A549 (cell line): Measurements from ENCODE around the gene TSEN54. TPM values are rescaled to one million over a fixed set of nuclear protein-coding genes. Genes with fewer than 3 reads are reported as not detected.

Experiments used
- ATAC-seq, 2 experiments: fragments of 200-7000 bp in 1 of 2; fragments of >200 bp in 1 of 2; cut with Nextera tagmentation in 1 of 2; cut with Tn5 transposase in 1 of 2; 3 replicates each; pipeline versions ENCODE4 v1.8.0 to v1.9.1; 2018 to 2020; ENCODE audit warnings: mild to moderate bottlenecking in 1 of 2, moderate library complexity in 1 of 2
- CTCF ChIA-PET: fragments of 300-600 bp; sonication (Branson Sonifier 250); formaldehyde crosslinking; extraction: SDS; loops from one replicate; lab custom pipeline; 2021; ENCODE audit warnings: antibody characterized with exemption, inconsistent platforms; lab: Yijun Ruan, JAX
- POLR2A ChIA-PET: fragments of 350-600 bp; formaldehyde crosslinking; extraction: SDS; loops from one replicate; lab custom pipeline; 2021; ENCODE audit warnings: antibody characterized with exemption, inconsistent platforms; lab: Yijun Ruan, JAX
- DNase-seq, 2 experiments: peaks; one replicate each; pipeline versions ENCODE4 v3.0.0 to v3.0.0-alpha.2; 2011 to 2016; ENCODE audit warnings: low read depth in 1 of 2, low spot score in 1 of 2
- FAIRE-seq: peaks from 2 replicates; lab custom pipeline; 2011; peaks lifted over from hg19 to GRCh38; lab: Jason Lieb, UNC
- H3K27ac ChIP-seq, 2 experiments: fragments of >200 bp; sonication (Bioruptor Twin); formaldehyde crosslinking; 3 replicates each; pipeline ENCODE4 v1.5.1; 2016 to 2017
- H3K4me1 ChIP-seq: fragments of >200 bp; sonication (Bioruptor Twin); formaldehyde crosslinking; 3 replicates; pipeline ENCODE4 v1.6.1; 2016
- H3K4me2 ChIP-seq: fragments of >200 bp; sonication (Bioruptor Twin); formaldehyde crosslinking; 3 replicates; pipeline ENCODE4 v1.6.1; 2016
- H3K4me3 ChIP-seq: fragments of >200 bp; sonication (Bioruptor Twin); formaldehyde crosslinking; 3 replicates; pipeline ENCODE4 v1.5.1; 2016
- H3K9me3 ChIP-seq: fragments of >200 bp; sonication (Bioruptor Twin); formaldehyde crosslinking; 3 replicates; pipeline ENCODE4 v1.6.1; 2016
- CBX2 ChIP-seq: fragments of 200-600 bp; sonication (generic); IDR thresholded peaks from 2 replicates; pipeline ENCODE4 v1.6.1; 2016; ENCODE audit warnings: low read depth, mild to moderate bottlenecking, borderline replicate concordance
- CBX8 ChIP-seq: fragments of 200-600 bp; sonication (generic); IDR thresholded peaks from 2 replicates; pipeline ENCODE4 v1.6.1; 2016
- EHF ChIP-seq: fragments of 250-450 bp; sonication (Bioruptor Pico); IDR thresholded peaks from 2 replicates; pipeline ENCODE4 v1.5.0; 2020; ENCODE audit warnings: mild to moderate bottlenecking
- ESRRA ChIP-seq: fragments of 150-350 bp; IDR thresholded peaks from 2 replicates; pipeline ENCODE4 v1.6.1; 2014; ENCODE audit warnings: mild to moderate bottlenecking, low read length, borderline replicate concordance
- HDAC2 ChIP-seq: fragments of 200-600 bp; sonication (generic); IDR thresholded peaks from 2 replicates; pipeline ENCODE4 v1.6.1; 2016
- HEYL ChIP-seq: fragments of 250-450 bp; sonication (Bioruptor Pico); IDR thresholded peaks from 2 replicates; pipeline ENCODE4 v1.8.0; 2021; ENCODE audit warnings: mild to moderate bottlenecking, moderate library complexity
- HOXB13 ChIP-seq: fragments of 250-450 bp; sonication (Bioruptor Pico); IDR thresholded peaks from 2 replicates; pipeline ENCODE4 v1.5.0; 2020; ENCODE audit warnings: low read depth, mild to moderate bottlenecking, moderate library complexity
- MAZ ChIP-seq: fragments of 150-350 bp; IDR thresholded peaks from 2 replicates; pipeline ENCODE4 v1.6.1; 2014; ENCODE audit warnings: antibody characterized with exemption, low read depth, low read length, borderline replicate concordance
- NPAS2 ChIP-seq: fragments of 250-450 bp; sonication (Bioruptor Pico); IDR thresholded peaks from 2 replicates; pipeline ENCODE4 v1.8.0; 2022; ENCODE audit warnings: mild to moderate bottlenecking, moderate library complexity, borderline replicate concordance
- POLR2AphosphoS2 ChIP-seq: conservative IDR thresholded peaks from 2 replicates; pipeline ENCODE4 v1.6.1; 2012; ENCODE audit warnings: low read length, improper control_type of control experiment, inconsistent platforms
- RCOR1 ChIP-seq: fragments of 150-350 bp; IDR thresholded peaks from 2 replicates; pipeline ENCODE4 v1.6.1; 2014; ENCODE audit warnings: antibody characterized with exemption, low read length, low read depth
- RFX5 ChIP-seq: fragments of 450-650 bp; IDR thresholded peaks from 2 replicates; pipeline ENCODE4 v1.7.1; 2014; ENCODE audit warnings: antibody characterized with exemption, mild to moderate bottlenecking, moderate library complexity
- ZFP36 ChIP-seq: fragments of 450-650 bp; IDR thresholded peaks from 2 replicates; pipeline ENCODE4 v1.6.1; 2014; ENCODE audit warnings: borderline replicate concordance; ENCODE audit not compliant: partially characterized antibody
- ZSCAN20 ChIP-seq: fragments of 250-450 bp; sonication (Bioruptor Pico); IDR thresholded peaks from 2 replicates; pipeline ENCODE4 v1.8.0; 2022; ENCODE audit warnings: mild to moderate bottlenecking, moderate library complexity
- WGBS: methylation state at CpG from one replicate; pipeline ENCODE4 v1.1.6; 2017; ENCODE audit errors: missing lambda C conversion rate; 5-methylcytosine and 5-hydroxymethylcytosine counted together
- polyA plus RNA-seq, 4 experiments: library from polyadenylated mRNA; depleted of rRNA in 3 of 4; stranded (reverse); fragments of >200 nt; fragmentation: RNase III in 1 of 4; extraction: RNeasy Plus Mini Kit Qiagen cat#74134 plus additional on column Dnase treatment in 1 of 4; gene quantifications; 2 replicates in 3 of 4; 3 replicates in 1 of 4; pipeline ENCODE4 v1.2.3, GENCODE V29; 2011 to 2017
- TF ChIP-seq, protein P1 (sequence below): fragments of 250-450 bp; sonication (Bioruptor Pico); IDR thresholded peaks from 2 replicates; pipeline ENCODE4 v1.5.0; 2020; ENCODE audit warnings: low read depth, mild to moderate bottlenecking, moderate library complexity
- TF ChIP-seq, protein P2 (sequence below): fragments of >200 bp; sonication (Bioruptor Twin); formaldehyde crosslinking; IDR thresholded peaks from 3 replicates; pipeline ENCODE4 v1.5.1; 2016
- TF ChIP-seq, protein P3 (sequence below): IDR thresholded peaks from 2 replicates; pipeline ENCODE4 v1.6.1; 2012
- TF ChIP-seq, protein P4 (sequence below): fragments of 450-650 bp; IDR thresholded peaks from 2 replicates; pipeline ENCODE4 v1.6.1; 2014; ENCODE audit warnings: antibody characterized with exemption

TSEN54 gene
- polyA plus RNA-seq, 2 of the 4 experiments (the other 2 are of a cell fraction) = 24.8 to 38.4 TPM

DNA sequence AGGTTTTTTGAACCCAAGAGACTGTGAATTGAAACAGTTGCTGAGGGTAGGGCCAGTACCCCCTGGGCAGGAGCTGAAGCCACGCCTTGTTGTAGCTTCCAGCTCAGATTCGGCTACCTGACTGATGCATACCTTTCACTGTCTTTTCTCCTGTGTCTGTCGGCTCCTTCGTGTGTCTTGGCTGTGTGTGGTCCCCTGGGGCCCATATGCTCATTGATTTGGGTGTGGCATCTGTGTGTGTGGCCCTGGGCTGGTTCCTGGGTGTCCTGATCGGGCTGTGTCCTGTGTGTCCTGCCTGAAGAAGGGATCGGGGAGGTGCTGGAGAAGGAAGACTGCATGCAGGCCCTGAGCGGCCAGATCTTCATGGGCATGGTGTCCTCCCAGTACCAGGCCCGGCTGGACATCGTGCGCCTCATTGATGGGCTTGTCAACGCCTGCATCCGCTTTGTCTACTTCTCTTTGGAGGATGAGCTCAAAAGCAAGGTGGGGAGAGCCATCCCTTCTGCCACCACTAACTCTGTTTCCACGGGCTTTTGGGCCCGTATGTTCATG lies 21.9 kb upstream of the TSEN54 start:
- 86% methylated on average over 14 of the region's 14 CpGs for WGBS
- H3K4me1 ChIP-seq = no peaks in the 10 kb centered on the region
- no peak for FAIRE-seq
- no peak overlapping the region for H3K4me3 ChIP-seq
- ATAC-seq = no peak
- POLR2A ChIA-PET = interaction anchor here (1.4 kb wide), 1 partner anchor 11 kb away, joined by 3 read pairs; no protein-coding TSS in a partner anchor
- H3K4me2 ChIP-seq = no peak overlapping the region
- DNase-seq = no peak
- no peaks in the 10 kb centered on the region for H3K9me3 ChIP-seq
- TF ChIP-seq ZSCAN20 (no peak), POLR2AphosphoS2 (no peak), HDAC2 (no peak), CBX2 (no peak), MAZ (no peak), HEYL (no peak)
- TF ChIP-seq, protein P1, sequence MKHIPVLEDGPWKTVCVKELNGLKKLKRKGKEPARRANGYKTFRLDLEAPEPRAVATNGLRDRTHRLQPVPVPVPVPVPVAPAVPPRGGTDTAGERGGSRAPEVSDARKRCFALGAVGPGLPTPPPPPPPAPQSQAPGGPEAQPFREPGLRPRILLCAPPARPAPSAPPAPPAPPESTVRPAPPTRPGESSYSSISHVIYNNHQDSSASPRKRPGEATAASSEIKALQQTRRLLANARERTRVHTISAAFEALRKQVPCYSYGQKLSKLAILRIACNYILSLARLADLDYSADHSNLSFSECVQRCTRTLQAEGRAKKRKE (CRISPR knock-in tag) = no peak
- CTCF ChIA-PET = interaction anchor here (1.2 to 4.9 kb wide), 4 partner anchors 10 to 68 kb away, joined by 3 to 40 read pairs (median 10); no protein-coding TSS in a partner anchor
- no peak overlapping the region for H3K27ac ChIP-seq

DNA sequence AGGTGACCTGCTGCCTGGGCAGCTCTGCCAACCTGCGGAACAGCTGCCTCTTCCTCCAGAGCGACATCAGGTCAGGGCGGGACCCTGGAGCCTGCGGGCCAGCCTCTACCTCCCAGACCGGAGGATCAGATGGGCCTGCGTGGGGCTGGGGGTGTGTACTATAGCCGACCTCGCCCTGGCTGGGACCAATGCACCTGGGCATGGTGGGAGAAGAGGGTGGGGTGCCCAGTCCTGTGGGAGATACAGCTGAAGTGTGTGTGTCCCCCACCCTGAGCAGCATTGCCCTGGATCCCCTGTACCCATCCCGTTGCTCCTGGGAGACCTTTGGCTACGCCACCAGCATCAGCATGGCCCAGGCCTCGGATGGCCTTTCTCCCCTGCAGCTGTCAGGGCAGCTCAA lies 20.3 kb upstream of the TSEN54 start:
- ATAC-seq = no peak
- WGBS = 80% methylated on average over 11 of the region's 11 CpGs
- H3K4me1 ChIP-seq = no peaks in the 10 kb centered on the region
- no peak for DNase-seq
- H3K4me3 ChIP-seq = no peak overlapping the region
- CTCF ChIA-PET = interaction anchor here (1.0 to 4.9 kb wide), 8 partner anchors 9 to 165 kb away, joined by 3 to 40 read pairs (median 4); partner anchors contain the start of gene TSEN54
- no peak for TF ChIP-seq ZFP36
- TF ChIP-seq CBX8 = no peak
- TF ChIP-seq RCOR1 = no peak
- TF ChIP-seq HDAC2 = no peak
- TF ChIP-seq NPAS2 (CRISPR knock-in tag) = no peak
- TF ChIP-seq HEYL = no peak
- TF ChIP-seq, protein P2, sequence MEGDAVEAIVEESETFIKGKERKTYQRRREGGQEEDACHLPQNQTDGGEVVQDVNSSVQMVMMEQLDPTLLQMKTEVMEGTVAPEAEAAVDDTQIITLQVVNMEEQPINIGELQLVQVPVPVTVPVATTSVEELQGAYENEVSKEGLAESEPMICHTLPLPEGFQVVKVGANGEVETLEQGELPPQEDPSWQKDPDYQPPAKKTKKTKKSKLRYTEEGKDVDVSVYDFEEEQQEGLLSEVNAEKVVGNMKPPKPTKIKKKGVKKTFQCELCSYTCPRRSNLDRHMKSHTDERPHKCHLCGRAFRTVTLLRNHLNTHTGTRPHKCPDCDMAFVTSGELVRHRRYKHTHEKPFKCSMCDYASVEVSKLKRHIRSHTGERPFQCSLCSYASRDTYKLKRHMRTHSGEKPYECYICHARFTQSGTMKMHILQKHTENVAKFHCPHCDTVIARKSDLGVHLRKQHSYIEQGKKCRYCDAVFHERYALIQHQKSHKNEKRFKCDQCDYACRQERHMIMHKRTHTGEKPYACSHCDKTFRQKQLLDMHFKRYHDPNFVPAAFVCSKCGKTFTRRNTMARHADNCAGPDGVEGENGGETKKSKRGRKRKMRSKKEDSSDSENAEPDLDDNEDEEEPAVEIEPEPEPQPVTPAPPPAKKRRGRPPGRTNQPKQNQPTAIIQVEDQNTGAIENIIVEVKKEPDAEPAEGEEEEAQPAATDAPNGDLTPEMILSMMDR = no peak
- no peak for TF ChIP-seq RFX5
- no peak for TF ChIP-seq HOXB13
- TF ChIP-seq EHF (CRISPR knock-in tag) = no peak
- TF ChIP-seq, protein P3, sequence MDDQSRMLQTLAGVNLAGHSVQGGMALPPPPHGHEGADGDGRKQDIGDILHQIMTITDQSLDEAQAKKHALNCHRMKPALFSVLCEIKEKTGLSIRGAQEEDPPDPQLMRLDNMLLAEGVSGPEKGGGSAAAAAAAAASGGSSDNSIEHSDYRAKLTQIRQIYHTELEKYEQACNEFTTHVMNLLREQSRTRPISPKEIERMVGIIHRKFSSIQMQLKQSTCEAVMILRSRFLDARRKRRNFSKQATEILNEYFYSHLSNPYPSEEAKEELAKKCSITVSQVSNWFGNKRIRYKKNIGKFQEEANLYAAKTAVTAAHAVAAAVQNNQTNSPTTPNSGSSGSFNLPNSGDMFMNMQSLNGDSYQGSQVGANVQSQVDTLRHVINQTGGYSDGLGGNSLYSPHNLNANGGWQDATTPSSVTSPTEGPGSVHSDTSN = no peak
- TF ChIP-seq, protein P4, sequence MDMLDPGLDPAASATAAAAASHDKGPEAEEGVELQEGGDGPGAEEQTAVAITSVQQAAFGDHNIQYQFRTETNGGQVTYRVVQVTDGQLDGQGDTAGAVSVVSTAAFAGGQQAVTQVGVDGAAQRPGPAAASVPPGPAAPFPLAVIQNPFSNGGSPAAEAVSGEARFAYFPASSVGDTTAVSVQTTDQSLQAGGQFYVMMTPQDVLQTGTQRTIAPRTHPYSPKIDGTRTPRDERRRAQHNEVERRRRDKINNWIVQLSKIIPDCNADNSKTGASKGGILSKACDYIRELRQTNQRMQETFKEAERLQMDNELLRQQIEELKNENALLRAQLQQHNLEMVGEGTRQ = no peak
- no peak for TF ChIP-seq ESRRA
- H3K27ac ChIP-seq = no peak overlapping the region
- POLR2A ChIA-PET = no interaction called here
- no peak overlapping the region for H3K4me2 ChIP-seq
- no peak for FAIRE-seq
- H3K9me3 ChIP-seq = no peaks in the 10 kb centered on the region
